ENCODE results near the gene ABAT.
"Not testable (repeated sequence)": the region's sequence is repeated elsewhere in the genome, so short reads cannot be mapped to it uniquely, and the experiment has no call there.

Gene ABAT

GRCh38 chr16:8682551-8683259 lies 8.3 kb downstream of the ABAT start:
- DNase-seq: no peak

- DNase-seq: no peak
Measured at GRCh38 chr16:8683640-8684039, 9.2 kb downstream of the ABAT start.

DNA sequence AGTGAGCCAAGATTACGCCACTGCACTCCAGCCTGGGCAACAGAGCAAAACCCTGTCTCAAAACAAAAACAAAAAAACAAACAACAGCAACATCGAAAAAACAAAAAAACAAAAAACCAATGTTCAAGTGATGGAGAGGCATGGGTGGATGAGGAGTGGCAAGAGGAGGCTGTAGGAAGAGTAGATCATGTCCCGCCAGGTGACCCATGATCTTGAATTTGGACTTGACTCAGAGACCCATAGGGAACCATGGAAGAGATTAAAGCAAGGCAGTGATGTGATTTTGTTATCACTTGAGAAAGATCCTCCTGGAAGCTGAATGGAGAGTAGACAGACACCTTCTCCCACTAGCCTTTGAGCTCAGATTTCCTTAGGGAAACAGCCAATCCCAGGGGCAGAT lies 11.2 kb downstream of the ABAT start:
- no peak for DNase-seq

- DNase-seq: peak; percentile 45
Measured at GRCh38 chr16:8686031-8686621, 11.7 kb downstream of the ABAT start.

DNA sequence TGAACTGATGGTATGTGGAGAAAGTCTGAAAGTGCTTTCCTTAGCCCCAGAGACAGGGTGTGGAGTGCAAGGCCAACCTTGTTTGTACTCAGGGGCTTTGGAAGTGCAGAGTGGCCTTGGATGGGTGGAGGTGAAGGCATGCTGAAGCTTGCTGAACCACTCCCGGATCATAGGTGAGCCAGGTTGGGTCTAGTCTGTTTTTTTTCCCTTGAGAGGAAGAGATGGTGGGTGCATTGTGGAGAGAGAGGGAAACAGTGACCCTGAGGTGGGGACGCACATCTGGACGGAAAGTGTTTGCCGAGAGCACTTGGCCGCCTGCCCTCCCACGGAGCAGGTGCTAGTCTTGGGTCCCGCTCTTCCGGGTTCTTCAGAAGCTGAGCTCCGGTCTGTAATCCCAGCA lies 12.5 kb downstream of the ABAT start:
- DNase-seq: peak; percentile 46

GRCh38 chr16:8689686-8690085 lies 15.3 kb downstream of the ABAT start:
- no peak for DNase-seq

DNA sequence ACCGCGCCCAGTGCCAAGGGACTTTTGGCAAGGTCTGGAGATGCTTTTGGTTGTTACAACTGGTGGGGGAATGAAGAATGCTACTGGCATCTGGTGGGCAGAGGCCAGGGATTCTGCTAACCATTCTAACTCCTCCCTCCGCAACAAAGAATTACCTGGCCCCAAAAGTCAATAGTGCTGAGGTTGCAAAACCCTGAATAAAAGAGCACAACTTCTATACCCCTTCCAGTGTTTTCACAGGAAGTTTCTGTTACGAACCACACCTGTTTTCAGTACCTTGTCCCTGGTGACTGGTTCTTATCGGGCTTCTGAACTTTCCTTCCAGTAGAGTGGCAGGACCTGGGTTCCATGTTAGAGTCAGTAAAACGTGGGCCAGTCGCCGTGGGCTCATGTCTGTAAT lies 17.3 kb downstream of the ABAT start:
- DNase-seq: no peak

- DNase-seq: peak; percentile 47
Measured at GRCh38 chr16:8694795-8695728, 20.6 kb downstream of the ABAT start.

DNA sequence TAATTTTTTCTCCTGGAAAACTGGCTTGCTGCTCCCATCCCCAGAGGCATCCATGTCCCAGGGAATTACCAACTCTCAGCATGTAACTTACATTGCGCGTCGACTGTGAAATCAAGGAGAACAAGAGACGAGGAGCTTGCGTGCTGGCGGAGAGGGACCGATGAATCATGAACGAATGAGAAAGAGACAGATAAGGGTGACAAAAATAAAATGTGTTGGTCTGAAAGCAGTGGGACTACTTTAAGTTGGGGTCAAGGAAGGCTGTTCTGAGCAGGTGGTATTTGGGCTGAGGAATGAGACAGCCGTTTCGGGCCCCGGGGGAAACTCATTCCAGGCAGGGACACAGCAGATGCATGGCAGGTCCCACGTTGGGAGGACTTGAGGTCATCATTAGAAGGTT lies 22.5 kb downstream of the ABAT start:
- DNase-seq: no peak

GRCh38 chr16:8697965-8698364 lies 23.5 kb downstream of the ABAT start:
- no peak for DNase-seq

DNA sequence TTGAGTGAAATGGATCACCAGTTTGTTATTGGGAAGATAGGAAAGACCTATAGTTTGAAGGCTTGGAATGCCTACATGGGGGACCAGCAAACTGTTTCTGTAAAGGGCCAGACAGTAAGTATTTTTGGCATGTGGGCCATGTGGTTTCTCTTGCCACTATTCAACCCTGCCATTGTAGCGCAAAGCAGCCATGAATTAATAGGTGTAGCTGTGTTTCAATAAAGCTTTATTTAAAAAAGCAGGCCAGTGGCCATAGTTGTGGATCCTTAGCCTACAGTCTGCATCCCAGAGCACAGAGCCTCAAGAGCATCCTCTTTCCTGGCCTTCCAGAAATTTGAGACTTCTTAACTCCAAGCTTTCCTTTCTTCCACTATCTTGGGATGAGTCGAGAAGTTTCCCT lies 29.3 kb downstream of the ABAT start:
- no peak for DNase-seq

GRCh38 chr16:8704098-8704497 lies 29.7 kb downstream of the ABAT start:
- DNase-seq: no peak

DNA sequence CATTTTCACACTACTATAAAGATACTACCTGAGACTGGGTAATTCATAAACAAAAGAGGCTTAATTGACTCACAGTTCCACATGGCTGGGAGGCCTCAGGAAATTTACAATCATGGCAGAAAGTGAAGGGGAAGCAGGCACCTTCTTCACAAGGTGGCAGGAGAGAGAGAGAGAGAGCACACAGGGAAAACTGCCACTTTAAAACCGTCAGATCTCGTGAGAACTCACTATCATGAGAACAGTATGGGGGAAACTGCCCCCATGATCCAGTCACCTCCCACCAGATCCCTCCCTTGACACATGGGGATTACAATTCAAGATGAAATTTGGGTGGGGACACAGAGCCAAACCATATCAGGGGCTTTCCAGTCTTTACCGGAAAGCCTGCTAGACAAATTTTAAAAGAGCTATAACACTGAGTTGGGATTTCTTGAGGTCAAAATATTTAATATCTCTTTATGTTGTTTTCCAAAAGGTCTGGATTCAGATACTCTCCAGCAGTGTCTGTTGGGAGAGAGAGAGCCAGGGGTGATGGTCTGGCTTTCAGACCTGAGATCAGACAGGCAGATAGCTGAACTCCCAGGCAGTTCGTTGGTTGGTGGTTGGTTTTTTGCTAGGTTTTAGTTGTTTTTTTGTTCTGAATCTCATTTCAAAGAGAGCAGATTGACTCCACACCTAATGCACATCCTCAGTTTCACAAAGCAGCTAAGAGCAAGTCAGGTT lies 30.8 kb downstream of the ABAT start:
- not testable (repeated sequence) for DNase-seq

DNA sequence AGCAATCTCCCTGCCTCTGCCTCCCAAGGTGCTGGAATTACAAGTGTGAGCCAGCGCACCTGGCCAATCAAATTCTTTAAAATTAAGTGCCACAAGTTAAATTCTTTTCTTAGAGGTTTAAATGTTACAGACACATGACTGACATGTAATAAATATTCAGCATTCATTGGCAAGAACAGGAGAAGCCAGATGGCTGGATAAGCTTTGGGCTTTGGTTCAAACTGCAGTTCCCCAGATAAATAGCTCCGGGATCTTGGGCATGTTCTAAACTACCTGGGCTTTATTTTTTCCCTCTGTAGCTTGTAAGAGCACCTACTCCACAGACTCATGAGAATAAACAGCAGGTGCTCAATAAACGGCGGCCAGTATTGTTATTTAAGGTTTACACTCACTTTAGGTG lies 34.1 kb downstream of the ABAT start:
- no peak for DNase-seq

GRCh38 chr16:8712589-8713361 lies 38.4 kb downstream of the ABAT start:
- DNase-seq: no peak

DNA sequence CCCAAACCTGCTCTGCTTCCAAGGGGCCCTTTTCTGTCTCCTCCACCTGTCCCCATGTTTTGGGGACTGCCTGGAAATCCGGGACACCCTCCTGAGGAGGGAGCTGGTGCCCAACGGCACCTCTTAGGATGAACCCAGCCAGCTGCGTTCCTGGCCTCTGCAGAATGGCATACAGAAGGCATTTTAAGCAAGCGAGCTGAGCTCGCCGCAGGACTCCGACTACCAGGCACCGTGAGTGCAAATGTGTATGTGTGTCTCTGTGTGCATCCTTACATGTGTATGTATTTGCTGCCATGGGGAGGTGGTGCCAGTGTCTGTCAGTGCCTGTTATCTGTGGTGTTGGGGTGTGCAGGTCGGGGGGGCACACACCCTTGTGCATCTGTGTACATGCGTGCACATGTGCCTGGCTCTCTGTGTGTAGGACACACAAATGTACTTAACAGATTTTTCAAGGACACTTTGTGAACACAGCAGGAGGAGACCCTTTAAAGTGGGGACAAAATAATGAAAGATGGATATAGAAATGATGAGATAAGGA lies 39.3 kb downstream of the ABAT start:
- DNase-seq: no peak

- no peak for DNase-seq
Measured at GRCh38 chr16:8714174-8714573, 39.8 kb downstream of the ABAT start.

DNA sequence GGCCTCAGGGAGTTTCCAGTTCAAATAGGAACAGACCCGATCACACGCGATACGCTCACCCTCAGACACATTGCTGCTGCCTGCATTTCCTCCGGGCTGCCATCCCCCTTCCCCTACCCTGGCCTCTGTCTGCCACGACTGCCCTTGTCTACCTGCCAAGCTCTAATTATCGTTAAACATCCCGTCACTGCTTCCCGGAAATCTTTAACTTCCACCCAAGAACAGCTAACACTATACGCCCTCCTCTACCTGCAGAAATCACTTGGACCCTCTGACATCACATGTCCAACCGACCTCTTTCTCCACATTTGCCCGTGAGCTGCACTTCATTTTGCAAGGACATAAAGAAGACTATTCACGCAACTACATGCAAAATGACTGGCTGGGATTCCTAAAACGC lies 40.4 kb downstream of the ABAT start:
- no peak for DNase-seq

DNA sequence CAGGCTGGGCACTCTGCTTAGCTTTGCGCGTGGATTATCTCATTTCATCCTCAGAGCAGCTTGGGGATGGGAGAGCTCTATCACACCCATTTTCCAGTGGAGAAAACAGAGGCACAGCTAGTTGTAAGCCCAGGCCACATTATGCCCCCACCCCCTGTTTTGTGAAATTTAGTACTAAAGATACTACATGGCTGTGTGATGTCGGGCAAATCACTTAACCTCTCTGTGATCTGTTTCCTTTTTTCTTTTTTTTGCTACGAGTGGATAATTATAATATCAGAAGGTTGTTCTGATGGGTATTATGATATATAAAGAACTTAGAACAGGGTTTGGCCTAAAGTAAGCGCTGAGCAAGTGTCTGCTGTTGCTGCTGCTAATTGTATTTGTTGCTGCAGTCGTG lies 41.6 kb downstream of the ABAT start:
- DNase-seq: no peak

DNA sequence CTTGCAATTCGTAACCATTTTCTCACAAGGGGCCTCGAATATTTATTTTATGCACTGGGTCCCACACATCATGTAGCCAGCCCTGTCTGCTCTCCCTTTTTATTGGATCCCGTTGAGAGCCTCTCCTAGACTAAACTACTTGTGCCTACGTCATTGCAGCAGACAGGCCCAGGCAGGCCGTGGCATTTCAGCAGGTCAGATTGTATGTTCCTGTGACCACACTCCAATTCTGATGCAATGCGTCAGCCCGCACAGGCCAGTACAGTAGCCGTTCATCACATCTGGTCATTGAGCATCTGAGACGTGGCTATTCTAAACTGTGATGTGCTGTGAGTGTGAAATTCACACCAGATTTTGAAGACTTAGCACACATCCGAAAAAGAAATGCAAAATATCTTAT lies 42.2 kb downstream of the ABAT start:
- no peak for DNase-seq

- no peak for DNase-seq
Measured at GRCh38 chr16:8717469-8717868, 43.1 kb downstream of the ABAT start.

- no peak for DNase-seq
Measured at GRCh38 chr16:8717892-8718415, 43.5 kb downstream of the ABAT start.
